Measurements from ENCODE around the gene A2M. TPM values are rescaled to one million over a fixed set of nuclear protein-coding genes. Genes with fewer than 3 reads are reported as not detected.

A2M gene
- total RNA-seq, 1 experiment from 2014 or later: 1.2 TPM

DNA sequence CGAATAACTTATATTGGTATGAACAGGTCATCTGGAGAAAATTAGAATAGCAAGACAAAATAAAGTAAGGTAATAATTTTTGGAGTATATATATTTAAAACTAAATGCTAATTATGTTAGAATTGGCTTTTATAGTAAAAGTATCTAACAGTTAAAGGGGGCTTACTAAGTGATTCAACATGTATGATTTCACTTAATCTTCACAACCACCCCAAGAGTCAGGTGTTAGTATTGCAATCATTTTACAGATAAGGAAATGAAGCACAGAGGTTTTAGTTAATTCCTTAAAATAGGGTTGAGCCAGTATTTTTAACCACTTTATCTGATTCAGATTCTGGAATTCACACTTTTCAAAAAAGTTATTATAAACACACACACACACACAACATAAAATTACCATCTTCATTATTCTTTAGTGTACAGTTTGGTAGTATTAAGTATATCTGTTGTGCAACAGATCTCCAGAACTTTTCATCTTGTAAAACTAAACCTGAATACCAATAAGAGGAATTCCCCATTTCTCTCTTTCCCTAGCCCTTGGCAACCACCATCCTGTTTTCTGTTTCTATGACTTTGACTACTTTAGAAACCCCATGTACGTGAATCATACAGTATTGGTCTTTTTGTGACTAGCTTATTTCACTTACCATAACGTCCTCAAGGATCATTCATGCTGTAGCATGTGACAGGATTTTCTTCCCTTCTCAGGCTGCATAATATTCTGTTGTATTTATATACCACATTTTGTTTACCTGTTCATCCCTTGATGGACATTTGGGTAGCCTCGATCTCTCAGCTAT lies 12.5 kb downstream of the A2M start:
- no peak overlapping the region for H3K27ac Mint-ChIP-seq

More for the DNA sequence above, 12.5 kb downstream of the A2M start:
- no peaks in the 10 kb centered on the region for H3K27me3 Mint-ChIP-seq (ENCODE audit: low read depth)
- no peaks in the 10 kb centered on the region for H3K9me3 ChIP-seq (ENCODE audit: control insufficient read depth, low read depth, low read length)
- no peak overlapping the region for H3K18ac ChIP-seq (ENCODE audit: insufficient read length, low read depth, low read length)
- no peak overlapping the region for H3K4me3 Mint-ChIP-seq
- no peak overlapping the region for H3K23ac ChIP-seq (ENCODE audit: insufficient read length, low read depth, low read length)
- H3K27ac ChIP-seq (ENCODE audit: insufficient read length, low read depth, low read length): no peak overlapping the region
- no peaks in the 10 kb centered on the region for H3K79me2 ChIP-seq (ENCODE audit: insufficient read depth, low read length)
- H2AFZ ChIP-seq (ENCODE audit: low read length): no peak overlapping the region
- H3K9me3 Mint-ChIP-seq: no peaks in the 10 kb centered on the region
- H2BK120ac ChIP-seq (ENCODE audit: low read depth, low read length, poor library complexity, severe bottlenecking): no peak overlapping the region
- H2AK5ac ChIP-seq (ENCODE audit: insufficient read length, low read length): no peak overlapping the region
- no peak overlapping the region for H2BK5ac ChIP-seq (ENCODE audit: insufficient read length, low read length)
- H2BK15ac ChIP-seq (ENCODE audit: low read depth, low read length): no peak overlapping the region
- no peaks in the 10 kb centered on the region for H4K20me1 ChIP-seq (ENCODE audit: control insufficient read depth, insufficient read depth, insufficient read length)
- no peak overlapping the region for H2BK12ac ChIP-seq (ENCODE audit: insufficient read length, low read depth, low read length)
- H3K56ac ChIP-seq (ENCODE audit: insufficient read length, low read depth, low read length): no peak overlapping the region
- H4K91ac ChIP-seq (ENCODE audit: insufficient read length, low read depth, low read length): no peak overlapping the region
- no peak overlapping the region for H4K5ac ChIP-seq (ENCODE audit: insufficient read length, low read depth, low read length)
- no peak overlapping the region for H3K4ac ChIP-seq (ENCODE audit: low read depth, low read length)
- WGBS (ENCODE audit: extremely low coverage, insufficient read length, low lambda C conversion rate): no CpG with 5 or more reads among the region's 4 CpGs
- no peak overlapping the region for H3T11ph ChIP-seq (ENCODE audit: low read length)
- no peak overlapping the region for H3K4me2 ChIP-seq (ENCODE audit: insufficient read depth, insufficient read length, low read length)
- no peak overlapping the region for H4K8ac ChIP-seq (replicated peaks; ENCODE audit: insufficient read length, low read depth, low read length)
- H3K27me3 ChIP-seq (ENCODE audit: insufficient read depth, low read length): no peaks in the 10 kb centered on the region; the same call in 1 of the 2 replicates
- no peak overlapping the region for H3K14ac ChIP-seq (ENCODE audit: insufficient read depth, low read length)
- no peaks in the 10 kb centered on the region for H3K23me2 ChIP-seq (ENCODE audit: insufficient read length, low read depth, low read length, poor library complexity, severe bottlenecking)
- no peaks in the 10 kb centered on the region for H3K36me3 Mint-ChIP-seq (ENCODE audit: insufficient read depth in 1 of 3, low read depth in 3 of 3)
- H3K4me1 ChIP-seq (ENCODE audit: insufficient read depth, low read length): no peaks in the 10 kb centered on the region
- H3K79me1 ChIP-seq (ENCODE audit: insufficient read depth, low read depth, low read length, poor library complexity, severe bottlenecking): no peaks in the 10 kb centered on the region
- H3K9ac ChIP-seq (ENCODE audit: extremely low read depth, insufficient read length, low read length): no peak overlapping the region
- TF ChIP-seq, protein P1, sequence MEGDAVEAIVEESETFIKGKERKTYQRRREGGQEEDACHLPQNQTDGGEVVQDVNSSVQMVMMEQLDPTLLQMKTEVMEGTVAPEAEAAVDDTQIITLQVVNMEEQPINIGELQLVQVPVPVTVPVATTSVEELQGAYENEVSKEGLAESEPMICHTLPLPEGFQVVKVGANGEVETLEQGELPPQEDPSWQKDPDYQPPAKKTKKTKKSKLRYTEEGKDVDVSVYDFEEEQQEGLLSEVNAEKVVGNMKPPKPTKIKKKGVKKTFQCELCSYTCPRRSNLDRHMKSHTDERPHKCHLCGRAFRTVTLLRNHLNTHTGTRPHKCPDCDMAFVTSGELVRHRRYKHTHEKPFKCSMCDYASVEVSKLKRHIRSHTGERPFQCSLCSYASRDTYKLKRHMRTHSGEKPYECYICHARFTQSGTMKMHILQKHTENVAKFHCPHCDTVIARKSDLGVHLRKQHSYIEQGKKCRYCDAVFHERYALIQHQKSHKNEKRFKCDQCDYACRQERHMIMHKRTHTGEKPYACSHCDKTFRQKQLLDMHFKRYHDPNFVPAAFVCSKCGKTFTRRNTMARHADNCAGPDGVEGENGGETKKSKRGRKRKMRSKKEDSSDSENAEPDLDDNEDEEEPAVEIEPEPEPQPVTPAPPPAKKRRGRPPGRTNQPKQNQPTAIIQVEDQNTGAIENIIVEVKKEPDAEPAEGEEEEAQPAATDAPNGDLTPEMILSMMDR (conservative IDR thresholded peaks at IDR 0.05): no peak
- no peak overlapping the region for H2BK20ac ChIP-seq (ENCODE audit: low read depth, low read length, poor library complexity, severe bottlenecking)
- DNase-seq: no peak
- H3K4me1 Mint-ChIP-seq: no peaks in the 10 kb centered on the region

Measured in H9 (cell line).